OCI-LY7 (cell line): Measurements from ENCODE around the gene GDNF.
"Not testable (repeated sequence)": the region's sequence is repeated elsewhere in the genome, so short reads cannot be mapped to it uniquely, and the experiment has no call there.

ENCODE experiments used
- EZH2phosphoT487 ChIP-seq: fragments of 200-600 bp; sonication (generic); IDR thresholded peaks from 2 replicates; pipeline ENCODE4 v1.6.1; 2018; ENCODE audit warnings: low read depth, borderline replicate concordance, mild to moderate bottlenecking, mixed run types, antibody characterized with exemption, low read length, moderate library complexity, mixed read lengths
- TF ChIP-seq, protein P1 (sequence below): fragments of 200-600 bp; sonication (generic); conservative IDR thresholded peaks from 2 replicates; pipeline ENCODE4 v1.5.1; 2014; ENCODE audit warnings: mild to moderate bottlenecking, antibody characterized with exemption, low read length, moderate library complexity, mixed read lengths

DNA sequence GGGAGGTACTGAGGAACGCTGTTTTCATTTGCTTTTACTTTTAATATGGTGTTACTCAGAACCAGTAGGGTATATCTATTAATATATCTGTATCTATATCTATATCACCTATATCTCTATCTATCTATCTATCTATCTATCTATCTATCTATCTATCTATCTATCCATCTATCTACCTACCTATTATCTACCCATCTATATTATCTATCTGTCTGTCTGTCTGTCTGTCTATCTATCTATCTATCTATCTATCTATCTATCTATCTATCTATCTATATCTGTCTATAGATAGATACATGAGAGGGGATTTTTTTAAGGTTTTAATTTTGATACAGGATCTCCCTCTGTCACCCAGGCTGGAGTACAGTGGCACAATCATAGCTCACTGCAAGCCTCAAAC is 23.1 kb upstream of the GDNF start:
- TF ChIP-seq, protein P1, sequence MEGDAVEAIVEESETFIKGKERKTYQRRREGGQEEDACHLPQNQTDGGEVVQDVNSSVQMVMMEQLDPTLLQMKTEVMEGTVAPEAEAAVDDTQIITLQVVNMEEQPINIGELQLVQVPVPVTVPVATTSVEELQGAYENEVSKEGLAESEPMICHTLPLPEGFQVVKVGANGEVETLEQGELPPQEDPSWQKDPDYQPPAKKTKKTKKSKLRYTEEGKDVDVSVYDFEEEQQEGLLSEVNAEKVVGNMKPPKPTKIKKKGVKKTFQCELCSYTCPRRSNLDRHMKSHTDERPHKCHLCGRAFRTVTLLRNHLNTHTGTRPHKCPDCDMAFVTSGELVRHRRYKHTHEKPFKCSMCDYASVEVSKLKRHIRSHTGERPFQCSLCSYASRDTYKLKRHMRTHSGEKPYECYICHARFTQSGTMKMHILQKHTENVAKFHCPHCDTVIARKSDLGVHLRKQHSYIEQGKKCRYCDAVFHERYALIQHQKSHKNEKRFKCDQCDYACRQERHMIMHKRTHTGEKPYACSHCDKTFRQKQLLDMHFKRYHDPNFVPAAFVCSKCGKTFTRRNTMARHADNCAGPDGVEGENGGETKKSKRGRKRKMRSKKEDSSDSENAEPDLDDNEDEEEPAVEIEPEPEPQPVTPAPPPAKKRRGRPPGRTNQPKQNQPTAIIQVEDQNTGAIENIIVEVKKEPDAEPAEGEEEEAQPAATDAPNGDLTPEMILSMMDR = not testable (repeated sequence)
- TF ChIP-seq EZH2phosphoT487 = not testable (repeated sequence)
